GM19397 (cell line): ENCODE data around the gene AP5B1.
"Not testable (repeated sequence)": the region's sequence is repeated elsewhere in the genome, so short reads cannot be mapped to it uniquely, and the experiment has no call there.

Experiments
- ATAC-seq: cut with Tn5 transposase; IDR thresholded peaks from one replicate; pipeline ENCODE4 v1.9.1; 2021; ENCODE audit warnings: mild to moderate bottlenecking, moderate library complexity; ENCODE audit not compliant: unreplicated experiment

Gene AP5B1

DNA sequence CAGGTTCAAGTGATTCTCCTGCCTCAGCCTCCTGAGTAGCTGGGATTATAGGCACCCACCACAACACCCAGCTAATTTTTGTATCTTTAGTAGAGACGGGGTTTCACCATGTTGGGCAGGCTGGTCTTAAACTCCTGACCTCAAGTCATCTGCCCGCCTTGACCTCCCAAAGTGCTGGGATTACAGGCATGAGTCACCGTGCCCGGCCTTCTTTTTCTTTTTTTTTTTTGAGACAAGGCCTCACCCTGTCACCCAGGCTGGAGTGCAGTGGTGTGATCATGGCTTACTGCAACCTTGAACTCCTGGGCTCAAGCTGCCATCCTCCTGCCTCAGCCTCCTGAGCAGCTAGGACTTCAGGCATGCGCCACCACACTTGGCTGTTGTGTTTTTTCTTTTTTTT lies 13.0 kb downstream of the AP5B1 start:
- not testable (repeated sequence) for ATAC-seq

DNA sequence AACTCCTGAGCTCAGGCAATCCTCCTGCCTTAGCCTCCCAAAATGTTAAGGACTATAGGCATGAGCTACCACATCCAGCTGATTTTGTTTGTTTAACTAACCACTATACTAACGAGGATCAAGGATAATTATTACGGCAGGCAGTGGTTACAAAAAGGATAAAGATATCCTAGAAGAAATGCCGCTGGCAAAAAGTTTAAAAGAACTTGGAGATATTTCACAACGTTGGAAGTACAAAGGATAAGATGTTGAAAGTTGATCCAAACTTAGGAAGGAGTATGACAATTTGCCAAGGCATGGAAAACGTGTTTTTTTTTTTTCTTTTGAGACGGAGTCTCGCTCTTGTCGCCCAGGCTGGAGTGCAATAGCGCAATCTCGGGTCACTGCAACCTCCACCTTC lies 13.4 kb downstream of the AP5B1 start:
- no peak for ATAC-seq

DNA sequence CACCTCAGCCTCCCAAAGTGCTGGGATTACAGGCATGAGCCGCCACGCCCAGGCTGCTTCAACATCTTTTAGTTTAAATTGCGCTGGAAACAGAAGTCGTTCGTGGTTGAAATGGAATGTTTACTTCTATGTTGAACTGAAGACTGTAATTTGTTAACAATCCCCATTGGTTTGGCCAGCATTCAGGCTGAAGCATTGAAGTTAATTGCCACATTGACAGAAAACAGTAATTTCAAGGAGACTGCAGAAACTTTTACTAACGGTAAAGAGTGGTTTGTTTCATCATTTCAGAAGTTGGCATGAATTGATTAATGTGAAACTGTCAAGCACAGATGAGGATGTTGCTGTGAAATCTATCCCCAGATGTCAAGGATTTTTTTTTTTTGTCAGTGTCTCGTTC lies 14.2 kb downstream of the AP5B1 start:
- ATAC-seq: no peak

DNA sequence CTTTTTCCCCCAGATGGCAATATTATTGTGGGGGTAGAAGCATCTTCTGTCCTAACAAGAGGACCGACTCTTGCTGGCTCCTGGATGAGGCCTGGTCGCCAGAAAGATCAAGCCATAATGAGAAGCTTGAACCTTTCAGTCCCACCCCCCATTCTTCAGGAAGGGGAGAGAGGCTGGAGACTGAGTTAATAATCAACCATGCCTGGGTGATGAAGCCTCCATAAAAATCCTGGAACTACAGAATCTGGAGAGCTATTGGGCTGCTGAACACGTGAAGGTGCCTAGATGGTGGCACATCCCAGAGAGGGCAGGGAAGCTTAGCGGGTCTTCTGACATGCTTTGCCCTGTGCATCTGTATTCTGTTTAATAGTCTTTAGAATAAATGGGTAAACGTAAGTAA lies 16.3 kb downstream of the AP5B1 start:
- no peak for ATAC-seq

DNA sequence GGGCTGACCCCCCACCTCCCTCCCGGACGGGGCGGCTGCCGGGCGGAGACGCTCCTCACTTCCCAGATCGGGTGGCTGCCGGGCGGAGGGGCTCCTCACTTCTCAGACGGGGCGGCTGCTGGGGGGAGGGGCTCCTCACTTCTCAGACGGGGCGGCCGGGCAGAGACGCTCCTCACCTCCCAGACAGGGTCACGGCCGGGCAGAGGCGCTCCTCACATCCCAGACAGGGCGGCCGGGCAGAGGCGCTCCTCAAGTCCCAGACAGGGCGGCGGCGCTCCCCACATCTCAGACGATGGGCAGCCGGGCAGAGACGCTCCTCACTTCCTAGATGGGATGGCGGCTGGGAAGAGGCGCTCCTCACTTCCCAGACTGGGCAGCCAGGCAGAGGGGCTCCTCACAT lies 18.0 kb downstream of the AP5B1 start:
- ATAC-seq: not testable (repeated sequence)

DNA sequence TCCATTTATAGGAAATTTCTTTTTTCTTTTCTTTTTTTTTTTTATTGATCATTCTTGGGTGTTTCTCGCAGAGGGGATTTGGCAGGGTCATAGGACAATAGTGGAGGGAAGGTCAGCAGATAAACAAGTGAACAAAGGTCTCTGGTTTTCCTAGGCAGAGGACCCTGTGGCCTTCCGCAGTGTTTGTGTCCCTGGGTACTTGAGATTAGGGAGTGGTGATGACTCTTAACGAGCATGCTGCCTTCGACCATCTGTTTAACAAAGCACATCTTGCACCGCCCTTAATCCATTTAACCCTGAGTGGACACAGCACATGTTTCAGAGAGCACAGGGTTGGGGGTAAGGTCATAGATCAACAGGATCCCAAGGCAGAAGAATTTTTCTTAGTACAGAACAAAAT lies 18.6 kb downstream of the AP5B1 start:
- not testable (repeated sequence) for ATAC-seq

DNA sequence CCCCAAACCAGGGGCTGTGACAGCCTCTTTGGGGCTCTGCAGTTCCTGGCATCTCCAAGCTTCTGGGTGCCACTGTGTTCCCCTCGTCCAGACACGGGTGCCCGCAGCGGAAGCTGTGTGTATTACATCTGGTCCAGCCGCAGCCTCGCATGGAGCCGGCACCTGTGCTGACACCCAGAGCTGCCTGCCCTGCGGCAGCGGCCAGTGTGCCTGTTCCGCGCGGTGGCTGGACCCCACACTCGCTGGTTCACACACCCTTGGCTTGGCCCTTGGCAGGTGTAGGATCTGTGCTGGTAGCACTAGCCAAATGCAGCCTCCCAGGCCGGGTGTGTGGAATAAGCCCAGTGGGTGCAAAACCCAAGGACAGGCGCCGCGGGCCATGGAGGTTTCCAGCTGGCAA lies 35.7 kb downstream of the AP5B1 start:
- no peak for ATAC-seq

DNA sequence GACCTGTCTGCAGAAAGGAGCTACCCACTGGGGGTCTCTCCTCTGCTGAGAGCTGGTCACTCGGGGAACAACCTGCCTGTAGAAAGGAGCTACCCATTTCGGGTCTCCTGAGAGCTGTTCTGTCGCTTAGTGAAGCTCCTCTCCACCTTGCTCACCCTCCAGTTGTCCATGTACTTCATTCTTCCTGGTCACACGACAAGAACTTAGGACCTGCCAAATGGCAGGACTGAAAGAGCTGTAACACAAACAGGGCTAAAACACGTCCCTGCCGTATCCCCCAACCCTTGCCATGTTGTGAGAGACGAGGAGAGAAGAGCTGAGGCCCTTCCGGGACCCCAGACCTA lies 36.1 kb downstream of the AP5B1 start:
- ATAC-seq: no peak

DNA sequence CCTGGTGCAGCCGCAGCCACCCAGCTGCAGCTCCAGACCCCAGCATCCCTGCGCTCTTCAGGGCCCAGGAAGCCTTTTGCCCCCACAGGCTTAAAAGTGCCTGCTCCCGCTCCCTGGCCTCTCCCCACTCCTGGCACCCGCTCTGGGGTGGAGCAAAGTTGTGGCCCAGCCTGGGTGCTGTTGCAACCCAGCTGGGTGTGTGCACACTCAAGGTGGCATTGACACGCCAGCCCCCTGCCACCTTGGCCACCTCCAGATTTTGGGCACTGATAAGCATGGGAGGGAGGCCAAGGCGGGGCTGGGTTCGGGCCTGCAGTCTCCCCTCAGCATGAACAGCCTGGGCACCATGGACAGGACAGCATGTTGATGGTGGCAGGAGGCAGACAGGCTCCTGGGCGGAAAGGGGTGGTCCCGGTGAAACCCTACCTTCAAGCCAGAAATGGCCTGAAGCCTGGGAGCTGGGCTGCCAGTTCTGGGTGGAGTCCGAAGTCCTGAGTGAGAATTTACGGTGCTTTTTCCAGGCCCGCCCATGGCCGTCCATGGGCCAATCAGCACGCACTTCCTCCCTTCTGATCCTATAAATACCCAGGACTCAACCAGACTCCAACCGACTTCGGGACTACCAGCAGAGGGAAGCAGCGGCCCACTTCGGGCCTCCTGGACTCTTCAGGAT lies 36.6 kb downstream of the AP5B1 start:
- ATAC-seq: no peak

DNA sequence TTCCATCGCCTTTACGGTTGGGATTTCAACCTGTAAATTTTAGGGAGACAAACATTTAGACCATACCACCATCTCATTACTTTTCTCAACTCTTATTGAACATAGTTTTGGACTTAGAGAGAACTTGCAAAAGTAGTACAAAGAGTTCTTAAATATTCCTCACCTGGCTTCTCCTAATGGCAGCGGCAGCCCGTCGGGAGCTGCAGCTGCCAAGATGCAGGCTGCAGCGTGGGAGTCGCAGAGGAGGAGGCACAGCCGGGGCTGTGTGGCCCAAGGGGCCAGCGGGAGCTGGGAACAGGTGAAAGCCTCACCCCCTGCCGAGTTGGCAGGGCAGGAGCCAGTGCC lies 37.1 kb downstream of the AP5B1 start:
- no peak for ATAC-seq

DNA sequence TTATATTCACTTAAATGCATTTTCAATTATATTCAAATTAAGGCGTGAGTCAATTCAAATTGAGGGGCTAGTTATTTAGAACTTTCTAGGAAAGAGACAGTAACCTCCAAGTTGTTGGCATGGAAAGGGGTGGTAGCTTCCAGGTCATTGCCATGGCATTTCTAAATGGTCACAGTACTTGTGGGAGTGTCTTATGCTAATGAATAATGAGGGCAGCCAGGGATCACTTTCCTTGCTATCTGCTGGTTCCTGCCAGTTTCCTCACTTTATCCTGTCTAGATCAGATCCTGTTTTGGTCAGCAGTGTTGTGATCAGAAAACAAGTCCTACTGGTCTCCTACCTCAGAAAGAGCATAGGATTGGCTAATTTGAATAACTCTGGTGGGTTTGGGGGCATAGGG lies 38.4 kb downstream of the AP5B1 start:
- ATAC-seq: no peak

DNA sequence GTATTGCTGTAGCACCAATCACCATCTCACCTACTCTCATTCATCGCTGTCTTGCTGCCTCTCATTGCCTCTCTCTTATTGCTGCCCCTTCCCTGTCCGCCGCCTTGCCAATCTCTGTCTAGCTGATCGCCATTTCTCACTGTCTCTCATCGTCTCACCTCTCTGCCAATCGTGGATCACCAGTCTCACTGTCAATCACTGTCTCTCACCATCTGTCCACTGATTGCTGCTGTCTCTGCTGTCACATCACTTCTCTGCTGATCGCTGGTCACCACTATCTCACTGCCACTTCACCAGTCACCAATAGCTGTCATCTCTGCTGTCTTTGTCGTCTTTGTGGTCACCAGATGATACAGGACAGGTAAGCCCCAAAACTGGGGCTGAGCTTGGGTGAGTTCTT lies 39.6 kb downstream of the AP5B1 start:
- no peak for ATAC-seq

DNA sequence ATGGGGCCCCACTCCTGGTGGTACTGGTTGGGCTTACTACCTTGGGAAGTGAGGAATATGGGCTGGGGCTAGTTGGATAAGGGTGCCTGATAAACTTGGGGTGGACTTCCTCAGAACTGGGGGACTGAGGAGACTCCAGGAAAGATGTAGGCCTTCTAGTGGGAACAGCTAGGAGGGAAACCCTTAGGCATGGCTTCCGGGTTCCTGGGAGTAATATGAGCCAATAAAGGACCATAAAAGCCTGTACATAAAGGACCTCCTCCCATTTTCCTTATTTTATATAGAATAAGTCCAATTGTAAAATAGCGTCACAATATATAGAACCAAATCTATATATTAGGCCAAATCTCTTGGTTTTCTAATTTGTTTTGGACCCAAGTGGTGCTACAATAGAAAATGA lies 41.8 kb downstream of the AP5B1 start:
- no peak for ATAC-seq

DNA sequence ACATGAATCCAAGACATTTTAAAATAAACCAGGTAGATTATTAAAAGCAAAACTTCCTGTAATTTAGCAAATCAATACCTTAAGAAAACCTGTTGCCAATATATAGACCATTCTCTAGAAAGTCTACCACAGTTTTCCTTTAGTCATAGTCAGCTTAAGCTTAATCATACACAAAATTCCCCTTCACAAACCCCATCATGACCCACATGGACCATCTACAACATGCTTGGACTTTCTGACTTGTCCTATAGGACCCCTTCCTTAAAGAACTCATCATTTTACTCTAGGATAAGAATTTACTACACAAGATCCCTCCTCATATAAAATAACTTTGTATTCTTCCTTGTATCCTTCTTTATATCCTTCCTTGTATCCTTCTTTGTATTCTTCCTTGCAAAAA lies 44.0 kb downstream of the AP5B1 start:
- no peak for ATAC-seq

DNA sequence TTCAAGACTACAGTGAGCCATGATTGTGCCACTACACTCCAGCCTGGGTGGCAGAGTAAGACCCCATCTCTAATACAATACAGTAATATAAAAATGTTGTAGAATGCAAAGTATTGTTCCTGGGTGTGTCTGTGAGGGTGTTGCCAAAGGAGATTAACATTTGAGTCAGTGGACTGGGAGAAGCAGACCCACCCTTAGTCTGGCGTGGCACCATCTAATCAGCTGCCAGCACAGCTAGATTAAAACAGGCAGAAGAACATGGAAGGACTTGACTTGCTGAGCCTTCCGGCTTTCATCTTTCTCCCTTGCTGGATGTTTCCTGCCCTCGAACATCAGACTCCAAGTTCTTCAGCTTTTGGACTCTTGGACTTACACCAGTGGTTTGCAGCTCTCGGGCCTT lies 45.7 kb downstream of the AP5B1 start:
- ATAC-seq: not testable (repeated sequence)

DNA sequence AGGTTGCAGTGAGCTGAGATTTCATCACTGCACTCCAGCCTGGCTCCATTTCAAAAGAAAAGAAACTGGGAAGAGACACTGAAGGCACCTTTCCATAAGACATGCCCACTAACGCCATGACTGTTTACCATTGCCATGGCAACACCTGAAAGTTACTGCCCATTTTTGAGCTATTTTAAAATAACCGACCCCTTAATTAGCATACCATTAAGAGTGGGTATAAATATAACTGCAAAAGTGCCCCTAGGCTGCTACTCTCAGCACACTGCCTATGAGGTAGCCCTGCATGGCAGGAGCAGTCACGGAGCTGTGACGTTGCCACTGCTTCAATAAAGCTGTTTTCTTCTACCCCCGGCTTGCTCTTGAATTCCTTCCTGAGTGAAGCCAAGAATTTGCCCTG lies 50.3 kb downstream of the AP5B1 start:
- ATAC-seq: no peak

DNA sequence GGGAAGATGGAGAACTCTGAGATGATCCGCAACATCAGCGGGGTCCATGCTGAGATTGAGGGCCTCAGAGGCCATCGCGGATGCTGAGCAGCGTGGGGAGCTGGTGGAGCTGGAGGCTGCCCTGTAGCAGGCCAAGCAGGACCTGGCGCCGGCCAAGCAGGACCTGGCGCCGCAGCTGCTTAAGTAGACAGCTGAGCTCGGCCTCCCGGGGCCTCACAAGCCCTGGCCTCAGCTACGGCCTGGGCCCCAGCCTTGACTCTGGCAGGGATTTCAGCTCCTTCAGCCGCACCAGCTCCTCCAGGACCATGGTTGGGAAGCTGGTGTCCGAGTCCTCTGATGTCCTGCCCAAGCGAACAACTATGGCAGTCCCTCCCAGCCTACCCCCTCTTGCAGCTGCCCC lies 52.9 kb downstream of the AP5B1 start:
- ATAC-seq: no peak

DNA sequence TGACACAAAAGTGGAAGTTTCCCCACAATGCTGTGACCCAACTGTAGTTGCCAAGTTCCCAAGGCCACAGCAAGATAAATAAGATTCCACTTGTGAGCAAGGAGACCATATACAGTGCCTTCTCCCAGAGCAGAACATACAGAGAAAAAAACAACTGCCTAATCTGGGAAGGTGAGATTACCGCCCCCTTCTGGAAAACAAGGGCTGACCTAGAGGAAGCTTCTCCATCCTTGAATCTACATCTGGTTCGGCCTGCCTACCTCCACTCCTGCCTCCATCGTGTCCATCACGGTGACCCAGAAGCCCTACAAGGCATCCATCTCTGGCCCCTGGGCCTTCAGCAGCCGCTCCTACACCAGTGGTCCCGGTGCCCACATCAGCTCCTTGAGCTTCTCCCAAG lies 54.1 kb downstream of the AP5B1 start:
- ATAC-seq: no peak
